GM10248 (cell line): ENCODE data around the gene TNIP1.

Source experiments
- CTCF ChIA-PET: fragments of 300-600 bp; sonication (Branson Sonifier 250); formaldehyde crosslinking; extraction: SDS; loops from one replicate; lab custom pipeline; 2021; ENCODE audit warnings: antibody characterized with exemption; lab: Yijun Ruan, JAX
- POLR2A ChIA-PET: fragments of 350-650 bp; sonication (Branson Sonifier 250); formaldehyde crosslinking; extraction: SDS; loops from one replicate; lab custom pipeline; 2020; ENCODE audit warnings: antibody characterized with exemption; lab: Yijun Ruan, JAX
- DNase-seq: peaks from one replicate; pipeline ENCODE4 v3.0.0; 2012; ENCODE audit errors: extremely low spot score
- CTCF ChIP-seq: IDR thresholded peaks from 2 replicates; pipeline ENCODE4 v1.5.1; 2012; ENCODE audit warnings: mild to moderate bottlenecking, low read depth; ENCODE audit errors: extremely low read depth, missing control alignments, control extremely low read depth

The TNIP1 gene

GRCh38 chr5:151080613-151081430 lies at the start of gene TNIP1:
TSS of gene TNIP1 (minus strand) at chr5:151081034. CDS start at chr5:151065095, 15,939 bp downstream.
- ChIA-PET CTCF (interaction anchor here (0.7 to 3.8 kb wide), 14 partner anchors 9 to 84 kb away, joined by 3 to 26 read pairs (median 5); no protein-coding TSS in a partner anchor), POLR2A (interaction anchor here (0.6 to 1.4 kb wide), 2 partner anchors 13 to 17 kb away, joined by 3 read pairs; no protein-coding TSS in a partner anchor)
- no peak for TF ChIP-seq CTCF
- DNase-seq, result peak; percentile 97

DNA sequence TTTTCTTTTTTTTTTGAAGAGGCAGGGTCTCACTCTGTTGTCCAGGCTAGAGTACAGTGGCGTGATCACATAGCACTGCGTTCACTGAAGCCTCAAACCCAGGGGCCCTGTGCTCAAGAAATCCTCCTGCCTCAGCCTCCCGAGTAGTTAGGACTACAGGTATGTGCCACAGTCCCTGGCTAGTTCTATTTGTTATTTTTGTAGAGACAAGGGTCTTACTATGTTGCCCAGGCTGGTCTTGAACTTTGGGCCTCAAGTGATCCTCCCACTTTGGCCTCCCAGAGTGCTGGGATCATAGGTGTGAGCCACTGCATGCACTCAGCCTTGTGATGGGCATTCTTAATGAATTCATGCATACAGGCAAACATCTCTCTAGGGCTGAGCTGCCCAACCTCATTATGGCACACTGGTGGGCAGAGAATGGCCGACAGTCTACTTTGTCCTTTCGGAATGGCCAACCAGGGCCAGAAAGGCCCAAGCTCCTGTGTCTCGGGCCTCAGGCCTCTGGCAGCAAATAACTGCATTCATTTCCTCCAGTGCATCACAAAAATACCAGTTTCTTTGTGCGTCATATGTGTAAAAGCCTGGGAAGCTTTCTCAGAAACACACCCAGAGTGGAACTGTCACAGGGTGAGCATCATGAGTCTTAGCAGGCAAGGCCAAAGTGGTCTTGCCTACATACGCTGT lies 49.5 kb upstream of the TNIP1 start:
- TF ChIP-seq CTCF, result no peak
- ChIA-PET POLR2A (interaction anchor here (0.7 to 2.6 kb wide), 3 partner anchors 11 to 37 kb away, joined by 3 to 12 read pairs (median 3); no protein-coding TSS in a partner anchor), CTCF (interaction anchor here (0.6 to 13.3 kb wide), 8 partner anchors 10 to 187 kb away, joined by 3 to 304 read pairs (median 22); no protein-coding TSS in a partner anchor)
- DNase-seq, result no peak

DNA sequence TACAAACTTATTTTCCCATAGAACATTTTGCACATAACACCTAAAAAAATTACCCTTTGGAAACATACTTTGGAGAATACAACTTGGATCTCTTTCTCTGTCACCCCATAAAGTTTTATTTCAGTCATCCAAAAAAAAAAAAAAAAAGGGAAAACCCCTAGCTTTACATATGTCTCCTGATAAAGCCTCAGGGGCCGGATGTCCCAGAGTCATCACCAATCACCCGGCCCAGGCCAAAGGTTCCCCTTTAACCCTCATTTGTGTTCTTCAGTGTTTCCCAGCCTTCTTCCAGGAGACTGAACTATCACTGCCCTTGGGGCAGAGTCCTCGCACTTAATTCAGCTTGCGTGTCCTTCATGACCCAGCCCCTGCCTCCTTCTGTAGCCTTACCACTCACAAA lies 48.0 kb upstream of the TNIP1 start:
- CTCF ChIA-PET, result interaction anchor here (0.9 to 13.3 kb wide), 8 partner anchors 11 to 189 kb away, joined by 3 to 304 read pairs (median 22); no protein-coding TSS in a partner anchor
- peak; percentile 59 for DNase-seq
- no peak for TF ChIP-seq CTCF
- POLR2A ChIA-PET, result interaction anchor here (0.6 to 2.6 kb wide), 3 partner anchors 21 to 124 kb away, joined by 3 to 12 read pairs (median 3); no protein-coding TSS in a partner anchor

- no peak for TF ChIP-seq CTCF
- DNase-seq, result no peak
- ChIA-PET CTCF (interaction anchor here (1.9 to 13.3 kb wide), 6 partner anchors 12 to 190 kb away, joined by 4 to 304 read pairs (median 119); no protein-coding TSS in a partner anchor), POLR2A (interaction anchor here (2.6 kb wide), 1 partner anchor 22 kb away, joined by 12 read pairs; no protein-coding TSS in a partner anchor)
These were observed 47.1 kb upstream of the TNIP1 start for GRCh38 chr5:151127926-151128325.

DNA sequence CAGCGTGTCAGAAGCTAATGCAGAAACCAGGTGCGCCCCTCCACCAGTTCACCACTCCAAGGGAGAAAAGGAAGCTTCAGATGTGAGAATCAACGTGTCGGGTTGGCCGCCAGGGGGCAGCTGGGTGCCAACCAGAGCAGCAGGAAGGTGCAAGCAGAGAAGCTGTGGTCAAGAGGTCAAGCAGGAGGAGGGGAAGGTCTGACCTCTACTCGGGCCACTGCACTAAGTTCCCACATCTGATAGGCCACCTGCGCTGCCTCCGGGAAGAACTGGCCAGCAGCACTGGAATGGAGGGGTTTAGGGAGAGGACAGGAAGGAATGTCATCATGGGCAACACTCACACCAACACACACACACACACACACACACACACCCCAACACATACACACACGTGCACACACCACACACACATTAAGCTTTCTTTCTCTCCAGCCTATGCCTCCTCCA lies 45.4 kb upstream of the TNIP1 start:
- TF ChIP-seq CTCF, result peak; percentile 94
- POLR2A ChIA-PET, result interaction anchor here (0.7 to 1.9 kb wide), 8 partner anchors 9 to 332 kb away, joined by 3 to 10 read pairs (median 4); no protein-coding TSS in a partner anchor
- CTCF ChIA-PET, result interaction anchor here (0.6 to 13.3 kb wide), 43 partner anchors 11 to 398 kb away, joined by 3 to 304 read pairs (median 5); partner anchors contain the start of genes ANXA6, GM2A, SLC36A1 and TNIP1
- DNase-seq, result peak; percentile 73

GRCh38 chr5:151125421-151125820 lies 44.6 kb upstream of the TNIP1 start:
- ChIA-PET CTCF (interaction anchor here (0.9 to 13.3 kb wide), 40 partner anchors 10 to 374 kb away, joined by 3 to 304 read pairs (median 8); partner anchors contain the start of genes ANXA6, GM2A and TNIP1), POLR2A (interaction anchor here (1.0 to 1.9 kb wide), 7 partner anchors 9 to 42 kb away, joined by 3 to 10 read pairs (median 4); no protein-coding TSS in a partner anchor)
- DNase-seq, result peak; percentile 31
- no peak for TF ChIP-seq CTCF
